GM18861 (cell line): Measurements from ENCODE around the gene TOX2.

ENCODE experiments used
- ATAC-seq: cut with Tn5 transposase; IDR thresholded peaks from one replicate; pipeline ENCODE4 v1.9.1; 2021; ENCODE audit not compliant: unreplicated experiment

Gene TOX2

GRCh38 chr20:43955750-43956191, 41.1 kb downstream of the TOX2 start:
- no peak for ATAC-seq

DNA sequence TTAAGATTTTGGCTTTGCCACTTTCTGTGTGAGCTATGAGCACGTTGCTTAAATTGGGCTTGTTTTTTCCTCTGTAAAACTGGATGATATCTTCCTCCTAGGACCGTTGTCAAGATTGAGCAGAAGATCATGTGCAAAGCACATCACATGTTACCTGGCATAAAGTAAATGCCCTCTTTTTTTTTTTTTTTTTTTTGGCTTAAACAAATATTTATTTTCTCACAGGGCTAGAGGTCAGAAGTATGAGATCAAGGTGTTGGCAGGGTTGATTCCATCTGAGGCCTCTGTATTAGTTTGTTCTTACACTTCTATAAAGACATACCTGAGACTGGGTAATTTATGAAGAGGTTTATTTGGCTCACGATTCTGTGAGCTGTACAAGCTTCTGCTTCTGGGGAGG, 42.7 kb downstream of the TOX2 start:
- no peak for ATAC-seq

DNA sequence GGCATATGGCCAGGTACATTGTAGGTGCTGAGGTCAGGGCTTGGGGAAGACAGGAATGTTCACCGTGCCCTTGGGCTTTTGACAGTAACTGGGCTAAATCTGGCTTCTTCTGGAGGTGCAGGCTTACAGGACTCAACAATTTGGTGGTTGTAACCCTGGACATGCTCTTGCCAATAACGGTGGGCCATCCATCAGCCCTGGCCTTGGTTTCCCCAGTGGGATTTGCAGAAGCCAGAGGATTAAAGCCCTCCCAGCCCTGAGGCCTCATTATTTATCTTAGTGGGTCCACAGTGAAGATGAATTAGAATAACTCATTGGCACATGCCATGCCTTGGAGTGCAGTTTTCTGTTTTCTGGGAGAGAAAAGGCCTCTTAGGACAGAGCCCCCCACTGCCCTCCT, 44.0 kb downstream of the TOX2 start:
- no peak for ATAC-seq

- ATAC-seq, result no peak
Measured at GRCh38 chr20:43959079-43959919, 44.6 kb downstream of the TOX2 start.

GRCh38 chr20:43959920-43960227, 45.2 kb downstream of the TOX2 start:
- ATAC-seq, result no peak

GRCh38 chr20:43960231-43960630, 45.6 kb downstream of the TOX2 start:
- no peak for ATAC-seq

DNA sequence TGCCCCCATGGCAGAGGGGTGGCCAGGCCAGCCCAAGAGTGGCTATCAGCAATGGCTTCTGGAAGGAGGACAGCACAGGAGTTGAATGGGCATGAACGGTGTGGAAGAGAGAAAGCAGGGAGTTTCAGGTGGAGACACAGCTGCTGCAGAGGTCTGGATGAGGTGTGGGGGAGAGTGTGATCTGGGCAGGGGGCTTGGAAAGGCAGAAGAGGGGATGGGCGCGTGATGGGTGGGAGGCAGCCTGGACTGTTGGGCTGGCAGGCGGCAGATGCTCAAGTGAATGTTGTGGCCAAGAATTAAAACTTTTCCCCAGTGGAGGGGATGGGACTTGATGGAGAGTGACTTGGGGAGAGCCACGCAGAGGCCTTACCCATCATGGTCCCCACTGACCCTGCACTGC, 46.5 kb downstream of the TOX2 start:
- ATAC-seq, result no peak

GRCh38 chr20:43961541-43962471, 47.2 kb downstream of the TOX2 start:
- no peak for ATAC-seq

GRCh38 chr20:43962530-43962929, 47.9 kb downstream of the TOX2 start:
- ATAC-seq, result no peak

- ATAC-seq, result no peak
Measured at GRCh38 chr20:43963233-43963632, 48.6 kb downstream of the TOX2 start.

DNA sequence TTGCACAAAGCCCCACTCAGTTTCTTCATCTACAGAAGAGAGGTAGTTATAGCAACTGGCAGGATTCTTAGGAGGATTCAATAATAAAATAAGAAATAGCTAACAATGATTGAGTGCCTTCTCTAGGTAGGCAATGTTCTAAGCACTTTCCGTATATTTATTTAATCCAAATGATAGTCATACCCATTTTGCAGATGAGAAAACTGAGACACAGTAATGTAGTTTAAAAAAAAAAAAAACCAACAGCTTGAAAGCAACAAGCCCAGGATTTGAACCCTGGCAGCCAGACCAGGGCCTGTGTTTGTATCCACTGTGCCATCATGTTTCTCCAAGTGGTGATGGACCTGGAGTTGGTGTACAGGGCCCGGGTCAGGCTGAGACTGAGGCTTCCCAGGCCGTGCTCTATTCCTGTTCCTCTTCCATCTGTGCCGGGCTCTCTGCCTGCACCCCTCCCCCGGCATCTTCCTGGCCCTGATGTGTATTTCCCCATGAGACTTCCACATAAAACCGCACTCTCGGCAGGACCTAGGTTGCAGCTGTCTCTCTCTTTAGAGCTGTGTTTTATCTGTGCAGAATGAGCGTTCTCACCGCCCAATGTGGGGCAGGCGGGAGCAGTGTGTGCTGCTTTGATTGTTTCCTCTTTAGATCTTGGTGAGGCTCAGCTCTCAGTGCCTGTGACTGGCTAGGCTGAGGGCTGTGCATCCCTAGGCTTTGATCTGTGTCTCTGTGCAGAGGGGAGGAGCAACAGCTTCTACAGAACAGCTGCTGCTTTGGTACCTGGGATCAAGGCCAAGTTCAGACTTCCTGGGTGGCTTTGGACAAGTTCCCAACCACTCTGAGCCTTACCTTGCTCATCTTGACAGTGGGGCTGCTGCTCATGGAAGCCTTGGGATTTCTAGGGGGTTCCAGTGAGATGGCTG, 49.5 kb downstream of the TOX2 start:
- ATAC-seq, result no peak

GRCh38 chr20:43968341-43969000, 53.8 kb downstream of the TOX2 start:
- no peak for ATAC-seq

GRCh38 chr20:43969028-43969447, 54.4 kb downstream of the TOX2 start:
- ATAC-seq, result no peak

GRCh38 chr20:43969501-43970182, 55.0 kb downstream of the TOX2 start:
- ATAC-seq, result no peak

GRCh38 chr20:43971267-43971666, 56.6 kb downstream of the TOX2 start:
- no peak for ATAC-seq

- ATAC-seq, result no peak
Measured at GRCh38 chr20:43972051-43972450, 57.4 kb downstream of the TOX2 start.

DNA sequence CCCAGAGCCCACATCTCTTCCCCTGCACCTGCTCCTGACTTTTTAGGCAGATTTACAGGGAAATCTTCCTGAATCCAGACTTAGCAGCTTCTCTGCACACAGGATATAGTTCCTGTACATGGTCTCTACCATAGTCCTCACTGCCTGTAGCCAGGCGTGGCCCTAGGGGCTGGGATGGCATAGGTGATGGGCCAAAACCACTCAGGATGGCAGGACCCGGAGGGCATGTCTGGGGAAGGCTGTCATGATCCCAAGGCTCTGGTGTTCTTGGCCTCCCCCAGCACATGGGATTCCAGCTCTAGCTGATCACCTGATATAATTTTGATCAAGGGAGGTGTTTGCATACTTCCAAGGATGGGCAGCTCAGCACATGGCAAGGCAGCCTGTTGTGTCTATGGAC, 58.0 kb downstream of the TOX2 start:
- no peak for ATAC-seq

- no peak for ATAC-seq
Measured at GRCh38 chr20:43973231-43973630, 58.6 kb downstream of the TOX2 start.

- no peak for ATAC-seq
Measured at GRCh38 chr20:43973671-43974450, 59.2 kb downstream of the TOX2 start.
